NAMALWA (cell line): ENCODE data around the gene DHRS4.
"Not testable (repeated sequence)": the region's sequence is repeated elsewhere in the genome, so short reads cannot be mapped to it uniquely, and the experiment has no call there.

Experiments used
- DNase-seq: peaks from one replicate; pipeline ENCODE4 v3.0.0-alpha.2; 2015; ENCODE audit warnings: low spot score

Gene DHRS4

DNA sequence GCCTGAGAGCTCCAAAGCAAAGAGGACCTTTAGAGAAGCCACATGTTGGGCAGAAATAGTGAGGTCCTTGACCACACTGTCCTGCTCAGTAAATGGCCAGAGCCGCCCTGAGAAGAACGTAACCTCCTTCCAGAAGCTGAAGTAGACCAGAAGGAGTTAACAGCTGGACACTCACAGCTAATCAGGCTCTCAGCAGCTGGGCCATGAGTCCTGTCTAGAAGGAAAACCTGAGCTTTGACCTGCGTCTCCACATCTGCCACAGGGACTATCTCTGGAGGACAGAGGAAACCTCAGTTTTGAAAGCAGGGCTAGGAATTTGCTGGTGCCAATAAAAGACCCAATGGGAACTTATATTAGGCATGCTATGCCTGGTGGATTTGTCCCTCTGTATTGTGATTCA lies 12.3 kb upstream of the DHRS4 start:
- DNase-seq, result no peak

GRCh38 chr14:23941669-23942068 lies 11.9 kb upstream of the DHRS4 start:
- no peak for DNase-seq

DNA sequence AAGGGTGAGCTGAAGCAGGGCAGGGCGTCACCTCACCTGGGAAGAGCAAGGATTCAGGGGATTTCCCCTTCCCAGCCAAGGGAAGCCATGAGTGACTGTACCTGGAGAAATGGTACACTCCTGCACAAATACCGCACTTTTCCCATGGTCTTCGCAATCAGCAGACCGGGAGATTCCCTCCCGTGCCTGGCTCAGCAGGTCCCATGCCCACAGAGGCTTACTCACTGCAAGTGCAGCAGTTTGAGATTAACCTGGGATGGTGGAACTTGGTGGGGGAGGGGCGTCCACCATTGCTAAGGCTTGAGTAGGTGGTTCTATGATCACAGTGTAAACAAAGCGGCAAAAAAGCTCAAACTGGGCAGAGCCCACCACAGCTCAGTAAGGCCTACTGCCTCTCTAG lies 11.0 kb upstream of the DHRS4 start:
- DNase-seq, result no peak

DNA sequence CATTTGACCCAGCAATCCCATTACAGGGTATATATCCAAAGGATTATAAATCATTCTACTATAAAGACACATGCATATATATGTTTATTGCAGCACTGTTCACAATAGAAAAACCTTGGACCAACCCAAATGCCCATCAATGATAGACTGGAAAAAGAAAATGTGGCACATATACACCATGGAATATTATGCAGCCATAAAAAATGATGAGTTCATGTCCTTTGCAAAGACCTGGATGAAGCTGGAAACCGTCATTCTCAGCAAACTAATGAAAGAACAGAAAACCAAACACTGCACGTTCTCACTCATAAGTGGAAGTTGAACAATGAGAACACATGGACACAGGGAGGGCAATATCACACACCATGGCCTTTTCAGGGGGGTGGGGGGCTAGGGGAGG lies 4.5 kb upstream of the DHRS4 start:
- DNase-seq, result not testable (repeated sequence)

DNA sequence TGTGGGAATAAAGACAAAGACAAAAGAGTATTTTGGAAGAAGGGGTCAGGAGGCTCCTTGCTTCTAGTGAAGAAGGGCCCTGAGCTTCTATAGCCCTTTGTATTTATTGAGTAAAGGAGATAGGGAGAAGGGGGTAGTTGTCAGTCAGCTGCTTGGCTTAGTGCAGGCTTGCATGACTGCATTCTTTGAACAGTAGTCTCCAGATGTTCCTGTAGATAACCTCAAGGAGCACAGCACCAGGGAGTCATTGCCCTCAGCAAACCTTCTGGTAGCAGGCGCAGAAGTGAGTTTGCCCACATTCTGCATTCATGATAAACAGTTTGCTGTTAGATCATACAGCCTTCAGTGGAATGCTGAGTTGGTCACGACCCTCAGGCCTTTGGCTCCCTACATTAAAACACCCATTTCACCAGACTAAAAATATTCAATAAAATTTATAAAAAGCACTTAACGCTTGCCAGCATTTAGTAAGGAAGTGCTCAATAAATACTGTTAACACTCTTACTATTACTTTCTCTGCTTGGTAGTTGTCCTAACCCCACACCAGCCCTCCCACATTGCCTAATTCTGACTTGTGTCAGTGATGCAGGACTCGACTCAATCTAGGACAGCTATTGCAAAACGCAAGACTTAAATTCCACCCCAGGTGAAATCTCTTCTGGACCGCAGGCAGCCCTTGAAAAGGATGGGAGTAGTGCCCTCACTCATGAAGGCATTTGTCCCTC lies 3.0 kb upstream of the DHRS4 start:
- DNase-seq, result no peak

DNA sequence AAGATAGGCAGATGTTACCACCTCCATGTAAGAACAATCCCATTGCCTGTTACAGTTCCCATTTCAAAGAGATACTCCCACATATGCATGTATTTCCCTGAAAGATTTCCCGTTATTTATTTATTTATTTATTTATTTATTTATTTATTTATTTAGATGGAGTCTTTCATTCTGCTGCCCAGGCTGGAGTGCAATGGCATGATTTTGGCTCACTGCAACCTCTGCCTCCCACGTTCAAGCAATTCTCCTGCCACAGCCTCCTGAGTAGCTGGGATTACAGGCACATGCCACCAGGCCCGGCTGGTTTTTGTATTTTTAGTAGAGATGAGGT lies 2.5 kb upstream of the DHRS4 start:
- DNase-seq, result not testable (repeated sequence)

DNA sequence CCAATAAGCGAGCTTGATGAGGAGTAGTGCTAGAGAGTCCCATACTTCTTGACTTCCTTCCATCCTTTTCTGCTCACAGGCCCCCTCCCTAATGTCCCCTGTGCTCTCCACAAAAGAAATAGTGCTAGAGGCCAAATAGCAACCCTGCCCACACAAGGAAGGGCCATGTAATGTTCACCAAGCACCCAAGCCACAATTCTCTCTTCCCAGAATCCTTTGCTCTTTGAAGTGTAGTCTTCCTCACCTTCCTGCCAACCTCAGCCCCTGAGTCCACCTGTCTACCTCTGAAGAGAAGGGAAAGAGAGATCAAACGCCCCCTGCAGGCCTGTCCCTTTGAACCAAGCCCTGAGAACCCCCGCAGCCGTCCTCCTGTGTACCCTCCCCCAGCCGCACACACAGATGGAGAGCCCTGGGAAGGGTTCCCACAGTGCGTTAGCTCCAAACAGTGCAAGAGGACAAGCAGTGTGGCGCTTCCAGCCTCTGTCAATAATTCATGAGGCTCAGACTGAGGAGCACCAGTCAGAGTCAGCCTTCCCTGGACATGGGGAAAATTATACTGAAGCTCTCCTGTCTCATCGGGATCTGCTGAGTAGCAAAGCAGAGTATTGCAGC lies 1.9 kb upstream of the DHRS4 start:
- DNase-seq, result no peak

DNA sequence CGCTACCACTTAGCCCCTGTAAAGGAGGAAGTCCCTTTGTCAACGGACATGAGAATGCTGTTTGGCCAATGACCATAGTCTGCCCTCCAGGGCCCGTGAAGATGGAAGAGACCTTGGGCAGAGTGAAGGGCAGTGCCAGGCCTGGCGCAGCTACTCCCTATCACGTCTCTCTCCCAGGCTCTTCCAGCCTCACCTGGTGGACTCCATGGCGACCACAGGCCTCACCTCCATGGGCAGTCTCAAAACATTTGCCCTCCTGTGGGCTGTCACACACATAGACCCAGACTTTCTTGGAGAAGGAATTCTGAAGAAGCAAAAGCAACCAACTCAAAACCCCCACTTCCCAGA lies 480 bp upstream of the DHRS4 start:
- not testable (repeated sequence) for DNase-seq

DNA sequence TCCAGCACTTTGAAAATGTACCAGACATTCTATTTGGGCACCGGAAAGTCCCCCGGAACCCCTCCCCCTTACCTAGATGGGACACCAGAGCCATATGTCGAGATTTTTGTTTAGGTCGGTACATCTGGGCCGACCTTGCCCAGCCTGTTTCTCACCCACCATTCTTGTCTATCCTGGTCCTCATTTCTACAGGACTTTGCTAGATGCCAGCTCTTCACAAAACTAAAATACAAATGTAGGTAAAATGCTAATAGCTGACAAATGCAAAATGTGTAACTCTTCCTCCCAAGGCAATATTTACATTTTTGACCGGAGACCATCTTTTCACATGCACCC lies 677 bp downstream of the DHRS4 start:
- DNase-seq, result not testable (repeated sequence)

DNA sequence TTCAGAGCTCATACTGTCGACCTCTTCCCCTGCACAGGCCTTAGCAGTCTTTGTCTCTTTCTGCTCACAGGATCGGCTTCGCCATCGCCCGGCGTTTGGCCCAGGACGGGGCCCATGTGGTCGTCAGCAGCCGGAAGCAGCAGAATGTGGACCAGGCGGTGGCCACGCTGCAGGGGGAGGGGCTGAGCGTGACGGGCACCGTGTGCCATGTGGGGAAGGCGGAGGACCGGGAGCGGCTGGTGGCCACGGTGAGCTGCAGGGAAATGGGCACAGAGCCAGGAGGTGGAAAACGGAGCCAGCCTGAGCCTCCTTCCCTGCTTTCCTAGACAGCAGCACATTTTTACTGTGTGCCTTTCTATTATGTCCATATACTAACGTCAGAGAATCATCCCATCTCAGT lies 1.4 kb downstream of the DHRS4 start:
- not testable (repeated sequence) for DNase-seq

GRCh38 chr14:23955811-23956210 lies 2.2 kb downstream of the DHRS4 start:
- DNase-seq, result not testable (repeated sequence)

- not testable (repeated sequence) for DNase-seq
Observed at GRCh38 chr14:23957913-23958569, 4.5 kb downstream of the DHRS4 start.

DNA sequence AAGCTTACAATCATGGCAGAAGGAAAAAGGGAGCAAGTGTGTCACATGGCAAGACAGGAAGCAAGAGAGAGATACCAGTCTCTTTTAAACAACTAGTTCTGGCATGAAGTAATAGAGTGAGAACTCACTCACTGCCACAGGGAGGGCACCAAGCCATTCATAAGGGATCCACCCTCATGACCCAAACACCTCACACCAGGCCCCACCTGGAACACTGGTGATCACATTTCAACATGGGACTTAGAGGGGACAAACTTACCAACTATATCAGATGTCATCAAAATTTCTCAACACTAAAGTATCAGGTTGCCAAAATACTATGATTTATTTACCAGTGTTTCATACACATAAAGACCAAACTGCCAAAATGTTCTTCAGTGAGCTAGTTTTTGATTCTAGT lies 7.3 kb downstream of the DHRS4 start:
- DNase-seq, result not testable (repeated sequence)

GRCh38 chr14:23961704-23962103 lies 8.1 kb downstream of the DHRS4 start:
- DNase-seq, result not testable (repeated sequence)

GRCh38 chr14:23969130-23969480 lies 15.5 kb downstream of the DHRS4 start:
- DNase-seq, result not testable (repeated sequence)

- not testable (repeated sequence) for DNase-seq
Observed at GRCh38 chr14:23969481-23970282, 16.1 kb downstream of the DHRS4 start.

DNA sequence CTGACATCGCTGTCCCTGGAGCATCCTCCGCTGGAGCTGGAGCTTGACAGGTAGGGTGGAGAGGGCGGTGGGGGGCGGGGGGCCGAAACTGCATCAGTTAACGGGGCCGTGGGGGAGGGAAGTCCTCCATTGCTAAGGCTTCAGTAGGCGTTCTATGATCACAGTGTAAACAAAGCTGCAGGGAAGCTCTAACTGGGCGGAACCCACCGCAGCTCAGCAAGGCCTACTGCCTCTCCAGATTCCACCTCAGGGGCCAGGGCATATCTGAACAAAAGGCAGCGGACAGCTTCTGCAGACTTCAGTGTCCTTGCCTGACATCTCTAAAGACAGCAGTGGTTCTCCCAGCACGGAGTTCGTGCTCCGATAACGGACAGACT lies 16.7 kb downstream of the DHRS4 start:
- DNase-seq, result not testable (repeated sequence)

DNA sequence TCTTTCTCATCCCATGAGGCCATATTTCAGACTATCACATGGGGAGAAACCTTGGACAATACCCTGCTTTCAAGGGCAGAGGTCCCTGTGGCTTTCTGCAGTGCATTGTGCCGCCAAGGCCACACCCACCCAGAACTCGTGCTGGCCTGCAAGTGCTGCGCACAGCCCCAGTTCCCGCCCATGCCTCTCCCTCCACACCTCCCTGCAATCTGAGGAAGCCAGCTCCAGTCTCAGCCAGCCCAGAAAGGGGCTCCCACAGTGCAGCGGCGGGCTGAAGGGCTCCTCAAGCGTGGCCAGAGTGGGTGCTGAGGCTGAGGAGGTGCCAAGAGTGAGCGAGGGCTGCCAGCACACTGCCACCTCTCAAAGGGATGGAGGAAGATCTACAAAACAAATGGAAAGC lies 19.6 kb downstream of the DHRS4 start:
- not testable (repeated sequence) for DNase-seq

DNA sequence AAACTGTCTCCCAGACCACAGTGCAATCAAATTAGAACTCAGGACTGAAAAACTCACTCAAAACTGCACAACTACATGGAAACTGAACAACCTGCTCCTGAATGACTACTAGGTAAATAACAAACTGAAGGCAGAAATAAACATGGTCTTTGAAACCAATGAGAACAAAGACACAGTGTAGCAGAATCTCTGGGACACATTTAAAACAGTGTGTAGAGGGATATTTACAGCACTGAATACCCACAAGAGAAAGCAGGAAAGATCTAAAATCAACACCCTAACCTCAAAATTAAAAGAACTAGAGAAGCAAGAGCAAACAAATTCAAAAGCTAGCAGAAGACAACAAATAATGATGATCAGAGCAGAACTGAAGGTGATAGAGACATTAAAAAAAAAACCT lies 20.5 kb downstream of the DHRS4 start:
- not testable (repeated sequence) for DNase-seq

DNA sequence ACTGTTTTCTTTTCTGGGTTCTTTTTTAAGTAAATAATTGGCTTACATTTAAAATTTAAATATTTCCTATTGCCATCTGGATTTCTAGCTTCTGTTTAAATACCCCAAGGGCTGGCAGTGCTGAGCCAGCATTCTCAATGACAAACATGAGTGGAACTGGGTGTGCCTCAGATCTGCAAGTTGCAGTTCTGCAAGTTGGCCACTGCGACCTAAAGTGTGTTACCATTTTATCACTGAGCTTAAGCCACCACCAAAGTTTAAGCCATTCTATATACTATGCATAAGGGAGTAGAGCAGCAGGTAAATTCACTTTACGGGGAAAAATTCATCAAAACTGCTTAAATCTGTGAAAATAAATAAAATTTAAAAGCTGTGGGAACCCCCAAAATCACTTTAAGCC lies 23.6 kb downstream of the DHRS4 start:
- peak; percentile 39 for DNase-seq

GRCh38 chr14:23981951-23982813 lies 28.6 kb downstream of the DHRS4 start:
- DNase-seq, result not testable (repeated sequence)
